ENCODE results near the gene PRR19. TPM values are rescaled to one million over a fixed set of nuclear protein-coding genes. Genes with fewer than 3 reads are reported as not detected.

PRR19 gene
- polyA plus RNA-seq, 3 donors = 0.35 to 0.51 (median 0.38) TPM

DNA sequence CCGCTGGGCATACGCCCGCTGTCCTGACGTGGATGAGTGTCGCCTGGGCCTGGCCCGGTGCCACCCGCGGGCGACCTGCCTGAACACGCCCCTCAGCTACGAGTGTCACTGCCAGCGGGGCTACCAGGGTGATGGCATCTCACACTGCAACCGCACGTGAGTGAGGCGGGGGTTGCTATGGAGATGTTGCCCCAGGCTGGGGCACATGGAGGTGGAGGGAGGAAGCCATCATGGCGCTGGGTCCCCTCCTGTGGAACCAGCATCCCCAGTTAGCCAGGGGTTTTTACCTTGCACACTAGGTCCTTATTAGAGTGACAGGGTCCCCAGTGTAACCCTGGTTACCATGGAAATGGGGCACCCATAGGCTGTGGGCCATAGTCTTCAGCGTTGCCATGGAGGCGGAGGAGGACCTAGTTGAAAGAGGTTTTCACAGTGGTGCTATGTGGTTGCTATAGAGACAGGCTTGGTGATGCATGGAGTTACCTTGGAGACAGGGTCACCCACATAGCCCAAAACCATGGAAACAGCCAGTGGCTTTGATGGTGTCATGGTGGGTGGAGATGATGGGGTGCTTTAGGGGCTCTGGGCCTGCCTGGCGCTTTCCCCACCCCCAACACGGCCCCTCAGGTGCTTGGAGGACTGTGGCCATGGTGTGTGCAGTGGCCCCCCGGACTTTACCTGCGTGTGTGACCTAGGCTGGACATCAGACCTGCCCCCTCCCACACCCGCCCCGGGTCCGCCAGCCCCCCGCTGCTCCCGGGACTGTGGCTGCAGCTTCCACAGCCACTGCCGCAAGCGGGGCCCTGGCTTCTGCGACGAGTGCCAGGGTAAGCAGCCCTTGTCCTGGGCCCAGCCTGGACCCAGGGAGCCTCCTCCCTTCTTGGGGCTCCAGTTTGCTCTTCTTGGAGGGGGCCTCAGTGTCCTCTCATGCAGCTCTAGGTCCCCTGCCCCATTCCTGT is 50.6 kb downstream of the PRR19 start:
- peak overlapping the region in 1 of 7 donors; percentile 26 for H3K27ac Mint-ChIP-seq
- peaks cover 3 to 5% of the 10 kb centered on the region in 2 donors for H3K4me1 ChIP-seq (ENCODE audit: control insufficient read depth in 1 of 2, insufficient read depth in 2 of 2, low read length in 2 of 2)
- TF ChIP-seq, protein P1, sequence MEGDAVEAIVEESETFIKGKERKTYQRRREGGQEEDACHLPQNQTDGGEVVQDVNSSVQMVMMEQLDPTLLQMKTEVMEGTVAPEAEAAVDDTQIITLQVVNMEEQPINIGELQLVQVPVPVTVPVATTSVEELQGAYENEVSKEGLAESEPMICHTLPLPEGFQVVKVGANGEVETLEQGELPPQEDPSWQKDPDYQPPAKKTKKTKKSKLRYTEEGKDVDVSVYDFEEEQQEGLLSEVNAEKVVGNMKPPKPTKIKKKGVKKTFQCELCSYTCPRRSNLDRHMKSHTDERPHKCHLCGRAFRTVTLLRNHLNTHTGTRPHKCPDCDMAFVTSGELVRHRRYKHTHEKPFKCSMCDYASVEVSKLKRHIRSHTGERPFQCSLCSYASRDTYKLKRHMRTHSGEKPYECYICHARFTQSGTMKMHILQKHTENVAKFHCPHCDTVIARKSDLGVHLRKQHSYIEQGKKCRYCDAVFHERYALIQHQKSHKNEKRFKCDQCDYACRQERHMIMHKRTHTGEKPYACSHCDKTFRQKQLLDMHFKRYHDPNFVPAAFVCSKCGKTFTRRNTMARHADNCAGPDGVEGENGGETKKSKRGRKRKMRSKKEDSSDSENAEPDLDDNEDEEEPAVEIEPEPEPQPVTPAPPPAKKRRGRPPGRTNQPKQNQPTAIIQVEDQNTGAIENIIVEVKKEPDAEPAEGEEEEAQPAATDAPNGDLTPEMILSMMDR (IDR thresholded peaks at IDR 0.05) = no peak
- no peak overlapping the region for H3K27ac ChIP-seq (ENCODE audit: low read depth in 1 of 2, low read length in 2 of 2)
- no peak overlapping the region for H3K4me2 ChIP-seq (replicated peaks; ENCODE audit: extremely low read depth, low read length, poor library complexity, severe bottlenecking)
- peaks cover 7 to 17% of the 10 kb centered on the region in 2 donors for H3K36me3 Mint-ChIP-seq
- peaks cover 0 to 3% (median 0%) of the 10 kb centered on the region in 3 donors for H3K27me3 Mint-ChIP-seq (ENCODE audit: low read depth in 3 of 3)
- H3K4me1 Mint-ChIP-seq = peaks cover 5% of the 10 kb centered on the region
- no peak overlapping the region for H3K4me3 Mint-ChIP-seq
- H3K9me3 Mint-ChIP-seq = no peaks in the 10 kb centered on the region
- peaks cover 9 to 14% of the 10 kb centered on the region in 2 donors for H3K36me3 ChIP-seq (replicated peaks in 1 of 2; ENCODE audit: control insufficient read depth in 1 of 2, insufficient read depth in 2 of 2, low read length in 2 of 2)
- H4K20me1 ChIP-seq (ENCODE audit: insufficient read depth, low read length) = no peaks in the 10 kb centered on the region
- H3K4me3 ChIP-seq (replicated peaks in 1 of 3; ENCODE audit: low read depth in 2 of 3, low read length in 3 of 3) = no peak overlapping the region
- H3K27me3 ChIP-seq (ENCODE audit: control insufficient read depth in 2 of 2, insufficient read depth in 2 of 2, low read length in 2 of 2) = no peaks in the 10 kb centered on the region
- intact Hi-C loops (cut with micrococcal nuclease) = no loop called here
- H2AFZ ChIP-seq (ENCODE audit: insufficient read depth, low read depth, low read length, poor library complexity, severe bottlenecking) = no peak overlapping the region
- DNase-seq = no peak
- no peaks in the 10 kb centered on the region for H3K9me3 ChIP-seq (replicated peaks in 1 of 2; ENCODE audit: control insufficient read depth in 1 of 2, insufficient read depth in 1 of 2, low read length in 2 of 2)
- no peaks in the 10 kb centered on the region for H3K79me2 ChIP-seq (ENCODE audit: insufficient read depth, low read length)
- WGBS (ENCODE audit: insufficient coverage) = 92% methylated on average over 28 of the region's 31 CpGs
- H3K9ac ChIP-seq (ENCODE audit: insufficient read depth, low read length, poor library complexity, severe bottlenecking) = no peak overlapping the region

DNA sequence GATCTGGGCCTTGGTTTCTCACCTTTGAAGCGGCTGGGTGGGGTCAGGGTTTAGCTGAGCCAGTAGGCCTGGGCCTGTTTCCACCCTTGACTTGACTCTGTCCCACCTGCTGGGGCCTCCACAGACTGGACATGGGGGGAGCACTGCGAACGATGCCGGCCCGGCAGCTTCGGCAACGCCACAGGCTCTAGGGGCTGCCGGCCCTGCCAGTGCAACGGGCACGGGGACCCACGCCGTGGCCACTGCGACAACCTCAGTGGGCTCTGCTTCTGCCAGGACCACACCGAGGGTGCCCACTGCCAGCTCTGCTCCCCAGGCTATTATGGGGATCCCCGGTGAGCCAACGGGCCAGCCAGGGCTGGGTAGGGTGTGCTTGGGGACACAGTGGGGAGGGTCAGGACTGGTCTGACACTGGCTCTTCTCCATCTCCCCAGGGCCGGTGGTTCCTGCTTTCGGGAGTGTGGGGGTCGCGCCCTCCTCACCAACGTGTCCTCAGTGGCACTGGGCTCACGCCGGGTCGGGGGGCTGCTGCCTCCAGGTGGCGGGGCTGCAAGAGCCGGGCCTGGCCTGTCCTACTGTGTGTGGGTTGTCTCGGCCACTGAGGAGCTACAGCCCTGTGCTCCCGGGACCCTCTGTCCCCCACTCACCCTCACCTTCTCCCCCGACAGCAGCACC is 51.5 kb downstream of the PRR19 start:
- Histone ChIP-seq H2AFZ (ENCODE audit: insufficient read depth, low read depth, low read length, poor library complexity, severe bottlenecking) (no peak overlapping the region), H3K79me2 (ENCODE audit: insufficient read depth, low read length) (no peaks in the 10 kb centered on the region), H4K20me1 (ENCODE audit: insufficient read depth, low read length) (no peaks in the 10 kb centered on the region), H3K27ac (ENCODE audit: low read depth in 1 of 2, low read length in 2 of 2) (no peak overlapping the region), H3K4me3 (replicated peaks in 1 of 3; ENCODE audit: low read depth in 2 of 3, low read length in 3 of 3) (no peak overlapping the region), H3K4me2 (replicated peaks; ENCODE audit: extremely low read depth, low read length, poor library complexity, severe bottlenecking) (no peak overlapping the region), H3K9me3 (replicated peaks in 1 of 2; ENCODE audit: control insufficient read depth in 1 of 2, insufficient read depth in 1 of 2, low read length in 2 of 2) (no peaks in the 10 kb centered on the region), H3K9ac (ENCODE audit: insufficient read depth, low read length, poor library complexity, severe bottlenecking) (no peak overlapping the region), H3K36me3 (replicated peaks in 1 of 2; ENCODE audit: control insufficient read depth in 1 of 2, insufficient read depth in 2 of 2, low read length in 2 of 2) (peaks cover 9 to 14% of the 10 kb centered on the region in 2 donors), H3K27me3 (ENCODE audit: control insufficient read depth in 2 of 2, insufficient read depth in 2 of 2, low read length in 2 of 2) (no peaks in the 10 kb centered on the region), H3K4me1 (ENCODE audit: control insufficient read depth in 1 of 2, insufficient read depth in 2 of 2, low read length in 2 of 2) (no peaks in the 10 kb centered on the region)
- H3K4me1 Mint-ChIP-seq = no peaks in the 10 kb centered on the region
- H3K4me3 Mint-ChIP-seq = no peak overlapping the region
- 99% methylated on average over 15 of the region's 29 CpGs for WGBS (ENCODE audit: insufficient coverage)
- peak overlapping the region in 1 of 7 donors; percentile 80 for H3K27ac Mint-ChIP-seq
- H3K9me3 Mint-ChIP-seq = no peaks in the 10 kb centered on the region
- H3K36me3 Mint-ChIP-seq = peaks cover 3 to 19% of the 10 kb centered on the region in 2 donors
- intact Hi-C loops (cut with micrococcal nuclease) = no loop called here
- no peak for DNase-seq
- TF ChIP-seq, protein P1 (IDR thresholded peaks at IDR 0.05) = no peak
- H3K27me3 Mint-ChIP-seq (ENCODE audit: low read depth in 3 of 3) = peaks cover 0 to 3% (median 0%) of the 10 kb centered on the region in 3 donors
